Astrocyte (in vitro differentiated cells and primary cell): Measurements from ENCODE around the gene ZHX3. TPM values are rescaled to one million over a fixed set of nuclear protein-coding genes. Genes with fewer than 3 reads are reported as not detected.

Source experiments
- DNase-seq: peaks from one replicate; pipeline ENCODE4 v3.0.0-alpha.2; 2010; ENCODE audit warnings: low read depth
- FAIRE-seq: peaks from 2 replicates; lab custom pipeline; 2011; peaks lifted over from hg19 to GRCh38; lab: Jason Lieb, UNC
- H2AFZ ChIP-seq: 2 replicates; pipeline ENCODE4 v1.6.0; 2012; ENCODE audit warnings: low read depth, low read length, inconsistent platforms
- H3K27ac ChIP-seq: 2 replicates; pipeline ENCODE4 v1.5.1; 2011; ENCODE audit warnings: low read depth, low read length, inconsistent platforms
- H3K27me3 ChIP-seq: 2 replicates; pipeline ENCODE4 v1.6.0; 2011; ENCODE audit warnings: low read length, inconsistent platforms; ENCODE audit not compliant: insufficient read depth
- H3K36me3 ChIP-seq: 2 replicates; pipeline ENCODE4 v1.5.1; 2011; ENCODE audit warnings: low read length, inconsistent platforms; ENCODE audit not compliant: insufficient read depth
- H3K4me1 ChIP-seq: 2 replicates; pipeline ENCODE4 v1.5.1; 2011; ENCODE audit warnings: low read length, inconsistent platforms; ENCODE audit not compliant: insufficient read depth
- H3K4me2 ChIP-seq: 2 replicates; pipeline ENCODE4 v1.6.0; 2012; ENCODE audit warnings: low read length, inconsistent platforms
- H3K4me3 ChIP-seq: 2 replicates; pipeline ENCODE4 v1.5.1; 2011; ENCODE audit warnings: low read depth, mild to moderate bottlenecking, low read length, inconsistent platforms; ENCODE audit not compliant: insufficient read depth
- H3K79me2 ChIP-seq: 2 replicates; pipeline ENCODE4 v1.6.0; 2012; ENCODE audit warnings: mild to moderate bottlenecking, low read length, inconsistent platforms; ENCODE audit not compliant: insufficient read depth
- H3K9ac ChIP-seq: 2 replicates; pipeline ENCODE4 v1.6.0; 2012; ENCODE audit warnings: mild to moderate bottlenecking, low read length, inconsistent platforms
- H3K9me3 ChIP-seq: 2 replicates; pipeline ENCODE4 v1.5.1; 2012; ENCODE audit warnings: low read depth, mild to moderate bottlenecking, low read length, inconsistent platforms; ENCODE audit not compliant: insufficient read depth
- H4K20me1 ChIP-seq: 2 replicates; pipeline ENCODE4 v1.6.0; 2012; ENCODE audit warnings: low read length, inconsistent platforms; ENCODE audit not compliant: insufficient read depth
- H3K27ac Mint-ChIP-seq: one replicate; pipeline ENCODE4 v1.8.0; 2021; ENCODE audit warnings: mild to moderate bottlenecking, mixed read lengths; ENCODE audit not compliant: unreplicated experiment
- H3K27me3 Mint-ChIP-seq: one replicate; pipeline ENCODE4 v1.8.0; 2021; ENCODE audit warnings: low read depth, mixed read lengths; ENCODE audit not compliant: unreplicated experiment
- H3K36me3 Mint-ChIP-seq: one replicate; pipeline ENCODE4 v1.8.0; 2021; ENCODE audit warnings: low read depth, mixed read lengths; ENCODE audit not compliant: unreplicated experiment
- H3K4me1 Mint-ChIP-seq: one replicate; pipeline ENCODE4 v1.8.0; 2021; ENCODE audit warnings: low read depth, mixed read lengths; ENCODE audit not compliant: unreplicated experiment
- H3K4me3 Mint-ChIP-seq: one replicate; pipeline ENCODE4 v1.8.0; 2021; ENCODE audit warnings: mild to moderate bottlenecking, moderate library complexity, mixed read lengths; ENCODE audit not compliant: unreplicated experiment
- H3K9me3 Mint-ChIP-seq: one replicate; pipeline ENCODE4 v1.8.0; 2021; ENCODE audit warnings: mild to moderate bottlenecking, mixed read lengths; ENCODE audit not compliant: unreplicated experiment
- EZH2 ChIP-seq: IDR thresholded peaks from 2 replicates; pipeline ENCODE4 v1.6.1; 2012; ENCODE audit warnings: mild to moderate bottlenecking, low read length, inconsistent platforms; ENCODE audit not compliant: insufficient read depth
- total RNA-seq: library from RNA; stranded (reverse); gene quantifications from 2 replicates; pipeline ENCODE4 v1.2.1, GENCODE V29; 2021
- TF ChIP-seq, protein P1 (sequence below): IDR thresholded peaks from 2 replicates; pipeline ENCODE4 v1.5.1; 2011; ENCODE audit warnings: low read depth, mild to moderate bottlenecking, inconsistent platforms, low read length, moderate library complexity; ENCODE audit not compliant: insufficient read depth

The ZHX3 gene
- total RNA-seq, 1 donor from 2014 or later, result 41.6 TPM

DNA sequence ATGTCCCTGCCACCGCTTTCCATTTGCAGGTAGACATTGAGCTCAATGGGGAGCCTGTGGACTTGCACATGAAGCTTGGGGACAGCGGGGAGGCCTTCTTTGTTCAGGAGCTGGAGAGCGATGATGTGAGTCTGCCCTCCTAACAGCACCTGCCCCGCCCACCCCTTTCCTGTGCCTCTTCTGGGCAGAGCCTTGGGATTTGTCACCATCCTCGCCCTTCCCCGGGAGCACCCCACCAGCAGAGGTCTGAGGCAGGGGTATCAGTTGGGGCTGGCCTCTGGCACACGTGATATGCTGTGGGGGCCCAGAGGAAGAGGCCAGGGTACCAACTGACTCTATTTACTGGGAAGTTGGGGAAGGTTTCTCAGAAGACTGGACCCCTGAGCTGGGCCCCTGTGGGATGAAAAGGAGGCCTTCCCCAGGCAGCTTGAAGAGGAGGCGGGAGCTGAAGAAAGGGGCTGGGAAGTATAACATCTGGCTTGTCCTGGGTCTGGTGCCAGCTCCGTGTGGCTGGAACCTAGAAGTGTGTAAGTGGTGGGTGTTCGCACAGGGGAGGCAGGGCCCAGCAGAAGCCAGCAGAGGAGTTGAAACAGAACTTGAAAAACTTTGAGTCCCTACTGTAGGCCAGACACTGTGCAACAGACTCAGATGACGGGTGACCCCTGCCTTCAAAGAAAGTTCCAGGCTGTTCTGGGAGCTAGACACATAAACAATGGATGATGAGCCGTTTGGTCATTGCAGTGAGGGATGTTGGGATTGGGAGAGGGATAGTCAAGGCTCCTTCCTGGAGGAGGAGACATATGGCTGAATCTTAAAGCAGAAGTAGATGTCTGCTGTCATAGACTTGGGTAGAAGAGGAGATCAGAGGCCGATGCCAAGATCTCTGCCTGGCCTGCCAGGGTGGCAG is 30.2 kb upstream of the ZHX3 start:
- TF ChIP-seq, protein P1, sequence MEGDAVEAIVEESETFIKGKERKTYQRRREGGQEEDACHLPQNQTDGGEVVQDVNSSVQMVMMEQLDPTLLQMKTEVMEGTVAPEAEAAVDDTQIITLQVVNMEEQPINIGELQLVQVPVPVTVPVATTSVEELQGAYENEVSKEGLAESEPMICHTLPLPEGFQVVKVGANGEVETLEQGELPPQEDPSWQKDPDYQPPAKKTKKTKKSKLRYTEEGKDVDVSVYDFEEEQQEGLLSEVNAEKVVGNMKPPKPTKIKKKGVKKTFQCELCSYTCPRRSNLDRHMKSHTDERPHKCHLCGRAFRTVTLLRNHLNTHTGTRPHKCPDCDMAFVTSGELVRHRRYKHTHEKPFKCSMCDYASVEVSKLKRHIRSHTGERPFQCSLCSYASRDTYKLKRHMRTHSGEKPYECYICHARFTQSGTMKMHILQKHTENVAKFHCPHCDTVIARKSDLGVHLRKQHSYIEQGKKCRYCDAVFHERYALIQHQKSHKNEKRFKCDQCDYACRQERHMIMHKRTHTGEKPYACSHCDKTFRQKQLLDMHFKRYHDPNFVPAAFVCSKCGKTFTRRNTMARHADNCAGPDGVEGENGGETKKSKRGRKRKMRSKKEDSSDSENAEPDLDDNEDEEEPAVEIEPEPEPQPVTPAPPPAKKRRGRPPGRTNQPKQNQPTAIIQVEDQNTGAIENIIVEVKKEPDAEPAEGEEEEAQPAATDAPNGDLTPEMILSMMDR, result no peak
- H3K4me3 Mint-ChIP-seq, result no peak overlapping the region
- H3K4me1 Mint-ChIP-seq, result no peaks in the 10 kb centered on the region
- no peak overlapping the region for H3K27ac ChIP-seq
- H3K79me2 ChIP-seq, result no peaks in the 10 kb centered on the region
- H2AFZ ChIP-seq, result no peak overlapping the region
- H3K27me3 ChIP-seq, result no peaks in the 10 kb centered on the region
- no peak overlapping the region for H3K27ac Mint-ChIP-seq
- peaks cover 23% of the 10 kb centered on the region for H3K36me3 Mint-ChIP-seq
- no peak overlapping the region for H3K4me3 ChIP-seq
- H3K9me3 ChIP-seq, result no peaks in the 10 kb centered on the region
- DNase-seq (no peak), FAIRE-seq (no peak)
- H3K9ac ChIP-seq, result no peak overlapping the region
- H3K4me1 ChIP-seq, result no peaks in the 10 kb centered on the region
- no peaks in the 10 kb centered on the region for H3K36me3 ChIP-seq
- no peaks in the 10 kb centered on the region for H3K27me3 Mint-ChIP-seq
- no peak overlapping the region for H3K4me2 ChIP-seq
- H3K9me3 Mint-ChIP-seq, result no peaks in the 10 kb centered on the region
- H4K20me1 ChIP-seq, result no peaks in the 10 kb centered on the region

DNA sequence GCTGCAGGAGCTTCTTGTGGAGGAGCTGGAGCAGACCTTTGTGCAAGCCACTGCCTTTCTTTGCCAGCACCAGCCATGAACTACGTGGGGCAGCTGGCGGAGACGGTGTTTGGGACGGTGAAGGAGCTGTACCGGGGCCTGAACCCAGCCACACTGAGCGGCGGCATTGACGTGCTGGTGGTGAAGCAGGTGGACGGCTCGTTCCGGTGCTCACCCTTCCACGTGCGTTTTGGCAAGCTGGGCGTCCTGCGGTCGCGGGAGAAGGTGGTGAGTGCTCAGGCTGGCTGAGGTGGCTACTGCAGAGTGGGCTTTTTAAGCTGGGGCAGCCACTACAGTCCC is 28.2 kb upstream of the ZHX3 start:
- Mint-ChIP-seq H3K9me3 (no peaks in the 10 kb centered on the region), H3K36me3 (peaks cover 17% of the 10 kb centered on the region), H3K27me3 (no peaks in the 10 kb centered on the region), H3K4me1 (peaks cover 5% of the 10 kb centered on the region), H3K4me3 (no peak overlapping the region), H3K27ac (no peak overlapping the region)
- Histone ChIP-seq H3K27ac (no peak overlapping the region), H3K9ac (no peak overlapping the region), H3K4me3 (no peak overlapping the region), H3K27me3 (no peaks in the 10 kb centered on the region), H2AFZ (no peak overlapping the region), H3K4me1 (no peaks in the 10 kb centered on the region), H4K20me1 (no peaks in the 10 kb centered on the region), H3K4me2 (no peak overlapping the region), H3K79me2 (no peaks in the 10 kb centered on the region), H3K36me3 (no peaks in the 10 kb centered on the region), H3K9me3 (no peaks in the 10 kb centered on the region)
- no peak for DNase-seq
- FAIRE-seq, result no peak
- TF ChIP-seq EZH2, result no peak
- TF ChIP-seq, protein P1, result no peak
